ENCODE measurements around the gene ZNF267. TPM values are rescaled to one million over a fixed set of nuclear protein-coding genes. Genes with fewer than 3 reads are reported as not detected.

ZNF267 gene
- total RNA-seq, 2 donors from 2014 or later = 21.7 to 22.2 TPM

DNA sequence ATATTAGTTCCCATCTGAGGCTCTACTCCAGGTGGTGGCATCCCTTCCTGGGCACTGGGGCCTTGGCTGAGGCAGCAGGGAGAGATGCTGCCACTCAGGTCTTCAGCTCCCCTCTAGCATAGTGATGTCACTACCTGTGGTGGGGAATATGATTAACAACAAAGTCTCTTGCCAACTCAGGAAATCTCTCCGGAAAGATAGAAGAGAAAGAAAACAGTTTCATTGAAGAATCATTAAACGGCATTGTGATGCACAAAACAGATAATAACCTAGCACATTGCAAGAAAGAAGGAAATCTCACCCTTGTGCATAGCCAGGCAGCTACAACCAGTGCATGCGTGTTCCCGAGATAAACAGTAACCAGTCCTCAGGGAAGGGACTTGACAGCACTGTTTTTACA is 12.2 kb upstream of the ZNF267 start:
- Mint-ChIP-seq H3K27me3 (ENCODE audit: insufficient read depth) (peaks cover 18% of the 10 kb centered on the region), H3K4me3 (no peak overlapping the region), H3K36me3 (ENCODE audit: low read depth) (no peaks in the 10 kb centered on the region), H3K4me1 (no peaks in the 10 kb centered on the region), H3K9me3 (peaks cover 8% of the 10 kb centered on the region), H3K27ac (no peak overlapping the region)
- Histone ChIP-seq H3K27ac (ENCODE audit: low read depth, low read length) (no peak overlapping the region), H3K36me3 (ENCODE audit: control insufficient read depth, insufficient read depth, low read length) (no peaks in the 10 kb centered on the region), H3K4me3 (ENCODE audit: low read length) (no peak overlapping the region), H3K9me3 (ENCODE audit: control insufficient read depth, low read length) (no peaks in the 10 kb centered on the region), H3K9ac (ENCODE audit: extremely low read depth, low read length, poor library complexity, severe bottlenecking) (no peak overlapping the region), H3K27me3 (ENCODE audit: control insufficient read depth, insufficient read depth, low read length, poor library complexity, severe bottlenecking) (peaks cover 4% of the 10 kb centered on the region), H3K4me1 (ENCODE audit: control insufficient read depth, insufficient read depth, low read length) (no peaks in the 10 kb centered on the region)
- TF ChIP-seq, protein P1, sequence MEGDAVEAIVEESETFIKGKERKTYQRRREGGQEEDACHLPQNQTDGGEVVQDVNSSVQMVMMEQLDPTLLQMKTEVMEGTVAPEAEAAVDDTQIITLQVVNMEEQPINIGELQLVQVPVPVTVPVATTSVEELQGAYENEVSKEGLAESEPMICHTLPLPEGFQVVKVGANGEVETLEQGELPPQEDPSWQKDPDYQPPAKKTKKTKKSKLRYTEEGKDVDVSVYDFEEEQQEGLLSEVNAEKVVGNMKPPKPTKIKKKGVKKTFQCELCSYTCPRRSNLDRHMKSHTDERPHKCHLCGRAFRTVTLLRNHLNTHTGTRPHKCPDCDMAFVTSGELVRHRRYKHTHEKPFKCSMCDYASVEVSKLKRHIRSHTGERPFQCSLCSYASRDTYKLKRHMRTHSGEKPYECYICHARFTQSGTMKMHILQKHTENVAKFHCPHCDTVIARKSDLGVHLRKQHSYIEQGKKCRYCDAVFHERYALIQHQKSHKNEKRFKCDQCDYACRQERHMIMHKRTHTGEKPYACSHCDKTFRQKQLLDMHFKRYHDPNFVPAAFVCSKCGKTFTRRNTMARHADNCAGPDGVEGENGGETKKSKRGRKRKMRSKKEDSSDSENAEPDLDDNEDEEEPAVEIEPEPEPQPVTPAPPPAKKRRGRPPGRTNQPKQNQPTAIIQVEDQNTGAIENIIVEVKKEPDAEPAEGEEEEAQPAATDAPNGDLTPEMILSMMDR (conservative IDR thresholded peaks at IDR 0.05) = no peak
- DNase-seq = no peak
- WGBS, 2 experiments (ENCODE audit: insufficient coverage in 1 of 2, insufficient read length in 1 of 2) = 91 to 92% methylated on average over 2 to 4 of the region's 4 CpGs

DNA sequence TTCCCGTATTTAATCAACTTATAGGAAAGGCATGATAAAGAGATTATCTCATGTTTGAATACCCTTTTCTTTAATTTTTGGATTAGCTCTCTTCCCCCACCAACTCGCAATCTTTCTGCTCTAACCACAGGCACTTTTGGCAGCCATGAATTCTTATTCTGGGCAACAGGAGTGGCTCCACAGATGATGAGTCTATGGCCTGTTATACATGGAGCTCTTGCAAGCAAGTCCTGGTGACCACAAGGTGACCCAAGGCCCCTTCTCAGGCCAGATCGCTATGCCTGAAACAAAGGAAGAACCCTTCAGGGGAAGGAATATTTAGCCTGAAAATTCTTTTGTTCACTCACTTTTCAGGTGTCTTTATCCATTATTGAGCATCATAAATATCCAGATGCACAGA is 10.8 kb upstream of the ZNF267 start:
- no peak overlapping the region for H3K27ac Mint-ChIP-seq
- no peaks in the 10 kb centered on the region for H3K9me3 ChIP-seq (ENCODE audit: control insufficient read depth, low read length)
- no peak for DNase-seq
- peaks cover 4% of the 10 kb centered on the region for H3K9me3 Mint-ChIP-seq
- no peaks in the 10 kb centered on the region for H3K36me3 Mint-ChIP-seq (ENCODE audit: low read depth)
- peaks cover 23% of the 10 kb centered on the region for H3K27me3 Mint-ChIP-seq (ENCODE audit: insufficient read depth)
- H3K4me3 Mint-ChIP-seq = no peak overlapping the region
- no peak overlapping the region for H3K27ac ChIP-seq (ENCODE audit: low read depth, low read length)
- no peaks in the 10 kb centered on the region for H3K4me1 ChIP-seq (ENCODE audit: control insufficient read depth, insufficient read depth, low read length)
- H3K4me3 ChIP-seq (ENCODE audit: low read length) = no peak overlapping the region
- H3K4me1 Mint-ChIP-seq = no peaks in the 10 kb centered on the region
- no peak overlapping the region for H3K9ac ChIP-seq (ENCODE audit: extremely low read depth, low read length, poor library complexity, severe bottlenecking)
- 89 to 92% methylated on average over 2 to 3 of the region's 3 CpGs for WGBS, 2 experiments (ENCODE audit: insufficient coverage in 1 of 2, insufficient read length in 1 of 2)
- H3K36me3 ChIP-seq (ENCODE audit: control insufficient read depth, insufficient read depth, low read length) = no peaks in the 10 kb centered on the region
- H3K27me3 ChIP-seq (ENCODE audit: control insufficient read depth, insufficient read depth, low read length, poor library complexity, severe bottlenecking) = peaks cover 4% of the 10 kb centered on the region
- TF ChIP-seq, protein P1 (conservative IDR thresholded peaks at IDR 0.05) = no peak

DNA sequence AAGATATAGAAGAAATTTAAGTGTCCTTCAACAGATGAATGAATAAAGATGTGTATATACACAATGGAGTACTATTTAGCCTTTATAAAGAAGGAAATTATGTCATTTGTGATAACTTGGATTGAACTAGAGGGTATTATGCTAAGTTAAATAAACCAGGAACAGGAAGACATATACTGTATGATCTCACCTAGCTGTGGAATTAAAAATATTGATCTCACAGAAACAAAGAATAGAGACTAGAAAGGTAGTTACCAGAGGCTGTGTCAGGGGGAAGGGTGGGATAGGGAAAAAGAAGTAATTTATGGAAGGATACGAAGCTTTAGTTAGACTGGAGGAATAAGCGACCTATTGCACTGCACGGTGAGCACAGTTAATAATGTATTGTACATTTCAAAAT is 5.4 kb upstream of the ZNF267 start:
- TF ChIP-seq, protein P1 (conservative IDR thresholded peaks at IDR 0.05) = no peak
- Mint-ChIP-seq H3K27ac (no peak overlapping the region), H3K36me3 (ENCODE audit: low read depth) (no peaks in the 10 kb centered on the region), H3K4me3 (no peak overlapping the region), H3K4me1 (no peaks in the 10 kb centered on the region), H3K9me3 (no peaks in the 10 kb centered on the region), H3K27me3 (ENCODE audit: insufficient read depth) (peaks cover 29% of the 10 kb centered on the region)
- Histone ChIP-seq H3K27ac (ENCODE audit: low read depth, low read length) (no peak overlapping the region), H3K36me3 (ENCODE audit: control insufficient read depth, insufficient read depth, low read length) (no peaks in the 10 kb centered on the region), H3K9ac (ENCODE audit: extremely low read depth, low read length, poor library complexity, severe bottlenecking) (no peak overlapping the region), H3K9me3 (ENCODE audit: control insufficient read depth, low read length) (no peaks in the 10 kb centered on the region), H3K4me3 (ENCODE audit: low read length) (no peak overlapping the region), H3K4me1 (ENCODE audit: control insufficient read depth, insufficient read depth, low read length) (no peaks in the 10 kb centered on the region), H3K27me3 (ENCODE audit: control insufficient read depth, insufficient read depth, low read length, poor library complexity, severe bottlenecking) (peaks cover 12% of the 10 kb centered on the region)
- WGBS, 2 experiments (ENCODE audit: insufficient coverage in 1 of 2, insufficient read length in 1 of 2) = 10 to 17% methylated on average over 1 to 2 of the region's 3 CpGs
- DNase-seq = no peak
